SH-SY5Y (cell line): ENCODE measurements around the gene CFAP299.

ENCODE experiments used
- GATA2 ChIP-seq: IDR thresholded peaks from 2 replicates; pipeline ENCODE4 v1.6.1; 2011; ENCODE audit warnings: mild to moderate bottlenecking, low read depth, low read length
- GATA3 ChIP-seq: IDR thresholded peaks from 2 replicates; pipeline ENCODE4 v1.6.1; 2011; ENCODE audit warnings: low read depth, mild to moderate bottlenecking, low read length, moderate library complexity

CFAP299 gene

DNA sequence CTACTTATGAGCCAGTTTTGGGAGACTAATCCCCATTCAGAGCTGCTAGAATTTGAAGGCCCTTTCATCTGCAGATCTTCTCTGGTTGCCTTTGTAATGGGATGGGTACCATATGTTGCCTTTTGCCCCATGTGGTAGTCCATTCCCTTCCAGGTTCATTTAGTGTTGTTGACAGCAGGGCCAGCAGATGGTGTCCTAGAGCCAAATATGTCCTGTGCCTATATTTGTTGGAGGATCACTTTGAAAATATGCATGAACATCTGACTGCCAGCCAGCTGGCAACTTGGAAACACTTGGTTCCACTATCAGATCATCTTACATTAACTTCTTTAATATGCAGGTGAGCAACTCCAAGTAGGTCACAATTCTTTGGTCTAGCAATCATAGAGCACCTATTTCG is 30.4 kb downstream of the CFAP299 start:
- TF ChIP-seq GATA3 (no peak), GATA2 (no peak)

DNA sequence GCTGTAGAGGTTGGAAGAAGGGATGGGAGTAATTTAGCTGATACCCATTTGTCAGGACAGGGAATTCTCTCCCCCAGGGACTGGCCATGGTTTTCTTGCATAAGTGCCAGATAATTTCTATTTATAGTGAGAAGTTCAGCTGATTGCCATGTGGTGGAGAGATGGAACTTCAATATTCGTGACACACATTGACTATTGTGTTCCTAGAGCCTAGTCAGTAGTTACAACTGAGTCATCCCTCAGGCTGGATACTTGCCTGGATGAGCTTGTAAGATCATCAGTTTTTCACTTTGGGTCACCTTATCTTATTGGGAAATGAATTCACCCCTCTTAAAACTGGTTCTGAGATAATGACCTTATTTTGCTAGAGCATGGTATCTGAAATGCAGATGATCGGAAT is 32.2 kb downstream of the CFAP299 start:
- TF ChIP-seq GATA2: no peak
- TF ChIP-seq GATA3: no peak

DNA sequence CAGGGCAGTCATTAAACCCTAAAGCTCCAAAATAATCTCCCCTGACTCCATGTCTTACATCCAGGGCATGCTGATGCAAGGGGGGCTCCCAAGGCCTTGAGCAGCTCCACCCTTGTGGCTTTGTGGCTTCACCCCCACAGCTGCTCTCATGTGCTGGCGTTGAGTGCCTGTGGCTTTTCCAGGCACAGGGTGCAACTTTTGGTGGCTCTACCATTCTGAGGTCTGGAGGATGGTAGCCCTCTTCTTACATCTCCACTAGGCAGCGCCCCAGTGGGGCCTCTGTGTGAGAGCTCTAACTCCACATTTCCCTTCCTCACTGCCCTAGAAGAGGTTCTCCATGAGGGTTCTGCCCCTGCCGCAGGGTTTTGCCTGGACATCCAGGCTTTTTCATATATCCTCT is 35.1 kb downstream of the CFAP299 start:
- TF ChIP-seq GATA2 (no peak), GATA3 (no peak)

DNA sequence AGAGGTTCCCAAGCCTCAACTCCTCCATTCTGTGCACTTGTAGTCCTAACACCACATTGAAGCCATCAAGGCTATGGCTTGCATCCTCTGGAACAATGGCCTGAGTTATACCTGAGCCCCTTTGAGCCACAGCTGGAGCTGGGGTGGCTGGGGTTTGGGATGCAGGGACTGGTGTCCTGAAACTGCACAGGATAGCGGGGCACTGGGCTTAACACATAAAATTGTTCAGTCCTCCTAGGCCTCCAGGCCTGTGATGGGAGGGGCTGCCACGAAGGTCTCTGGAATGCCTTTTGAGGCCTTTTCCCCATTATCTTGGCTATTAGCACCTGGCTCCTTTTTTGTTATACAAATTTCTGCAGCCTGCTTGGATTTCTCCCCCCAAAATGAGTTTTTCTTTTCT is 35.5 kb downstream of the CFAP299 start:
- TF ChIP-seq GATA3 (no peak), GATA2 (no peak)

DNA sequence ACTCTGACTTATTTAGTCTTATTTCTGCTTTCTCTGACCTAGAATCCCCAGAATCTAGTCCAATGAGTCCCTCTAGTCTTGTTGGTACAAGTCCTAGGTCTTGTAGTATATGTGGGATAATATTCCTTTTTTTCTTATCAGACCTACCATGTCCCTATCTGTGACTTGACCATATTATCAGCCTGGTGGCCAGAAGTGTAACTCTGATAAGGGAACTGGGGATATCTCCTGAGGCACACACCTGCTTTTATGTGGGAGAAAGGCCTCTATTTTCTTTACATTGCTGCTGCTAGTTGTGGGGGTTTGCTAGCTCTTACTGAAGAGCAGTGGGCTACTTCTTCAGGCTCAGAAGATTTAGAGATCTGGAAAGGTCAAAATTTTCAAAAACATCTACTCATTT is 38.6 kb downstream of the CFAP299 start:
- TF ChIP-seq GATA2: no peak
- no peak for TF ChIP-seq GATA3

DNA sequence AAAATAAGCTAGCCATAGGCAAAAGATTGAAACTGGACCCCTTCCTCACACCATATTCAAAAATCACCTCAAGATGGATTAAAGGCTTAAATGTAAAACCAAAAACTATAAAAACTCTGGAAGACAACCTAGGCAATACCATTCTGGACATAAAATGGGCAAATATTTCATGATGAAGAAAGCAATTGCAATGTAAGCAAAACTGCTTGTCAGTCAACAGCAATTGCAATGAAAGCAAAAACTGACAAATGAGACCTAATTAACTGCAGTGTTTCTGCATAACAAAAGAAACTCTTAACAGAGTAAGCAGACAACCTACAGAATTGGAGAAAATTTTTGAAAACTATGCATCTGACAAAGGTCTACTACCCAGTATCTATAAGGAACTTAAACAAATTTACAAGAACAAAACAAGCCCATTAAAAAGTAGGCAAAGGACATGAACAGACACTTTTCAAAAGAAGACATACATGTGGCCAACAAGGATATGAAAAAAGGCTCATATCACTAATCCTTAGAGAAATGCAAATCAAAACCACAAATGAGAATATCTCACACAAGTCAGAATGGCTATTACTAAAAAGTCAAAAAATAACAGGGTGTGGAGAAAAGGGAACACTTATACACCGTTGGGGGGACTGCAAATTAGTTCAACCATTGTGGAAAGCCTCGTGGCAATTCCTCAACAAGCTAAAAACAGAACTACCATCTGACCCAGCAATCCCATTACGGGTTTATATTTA is 46.7 kb downstream of the CFAP299 start:
- no peak for TF ChIP-seq GATA2
- TF ChIP-seq GATA3: no peak

- TF ChIP-seq GATA3: no peak
- TF ChIP-seq GATA2: no peak
These were observed 50.1 kb downstream of the CFAP299 start for GRCh38 chr4:80385397-80386280.

DNA sequence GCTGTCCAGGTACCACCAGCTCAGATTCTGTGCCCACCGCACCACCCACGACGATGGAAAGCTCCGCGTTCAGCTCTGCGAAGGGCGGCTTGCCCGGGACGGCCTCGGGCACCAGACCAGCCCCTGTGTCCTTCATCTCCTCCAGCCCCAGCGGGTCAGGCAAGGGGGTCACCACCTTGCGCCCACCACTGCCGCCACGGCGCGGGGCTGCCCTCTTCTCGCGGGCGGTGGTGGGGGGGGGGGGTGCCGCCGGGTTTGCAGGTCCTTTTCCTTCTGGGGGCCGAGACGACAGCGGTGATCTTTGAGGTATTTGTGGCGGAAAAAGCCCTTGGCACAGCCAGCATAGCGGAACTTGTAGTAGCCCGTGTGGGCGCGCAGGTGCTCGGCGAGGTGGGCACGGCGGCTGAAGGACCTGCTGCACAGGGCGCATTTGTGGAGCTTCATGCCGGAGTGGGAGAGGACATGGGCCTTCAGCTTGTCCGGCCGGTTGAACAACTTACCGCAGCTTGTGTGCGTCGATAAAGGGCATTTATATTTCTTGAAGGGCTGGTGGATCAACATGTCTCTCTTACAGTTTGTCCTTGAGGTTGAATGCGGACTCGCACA is 50.9 kb downstream of the CFAP299 start:
- no peak for TF ChIP-seq GATA2
- no peak for TF ChIP-seq GATA3

DNA sequence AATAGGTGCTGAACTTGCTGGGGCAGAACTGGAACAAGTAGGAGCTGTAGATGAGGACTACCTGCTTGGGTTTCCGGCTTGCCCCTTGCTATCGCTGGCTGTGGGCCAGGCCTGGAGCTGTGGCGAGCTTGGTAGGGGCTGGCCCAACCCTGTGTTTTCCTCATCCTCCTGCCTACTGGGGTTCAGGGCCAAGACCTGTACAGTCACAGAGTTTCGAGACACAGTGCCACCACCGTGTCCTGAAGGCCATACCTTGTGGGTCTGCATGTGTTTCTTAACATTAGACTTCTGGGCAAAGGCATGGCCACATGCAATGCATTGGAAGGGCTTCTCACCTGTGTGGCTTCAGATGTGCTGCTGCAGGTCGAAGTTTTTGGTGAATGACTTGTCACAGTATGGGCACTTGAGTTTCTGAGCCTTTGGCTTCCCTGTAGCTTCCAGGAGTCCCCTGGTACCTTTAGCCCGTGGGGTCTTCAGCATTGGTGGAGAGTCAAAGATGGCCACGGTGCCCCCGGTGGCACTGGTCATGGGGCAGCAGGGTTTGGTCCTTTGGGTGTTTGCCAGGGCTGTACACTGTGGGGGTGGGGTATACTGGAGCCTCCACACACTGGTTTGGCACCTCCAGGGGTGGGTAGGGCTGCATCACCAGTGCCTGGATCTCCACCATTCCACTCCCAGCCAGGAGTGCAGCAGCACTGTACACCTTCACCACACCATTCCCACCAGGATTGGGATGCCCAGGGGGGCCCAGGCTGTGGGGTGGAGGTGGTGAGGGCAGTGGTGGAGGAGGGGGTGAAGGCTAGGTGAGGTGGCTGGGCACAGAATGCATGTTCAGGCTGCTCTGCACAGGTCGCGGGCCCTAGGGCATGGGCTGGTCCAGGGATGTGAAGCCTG is 52.1 kb downstream of the CFAP299 start:
- no peak for TF ChIP-seq GATA3
- no peak for TF ChIP-seq GATA2

- no peak for TF ChIP-seq GATA3
- TF ChIP-seq GATA2: no peak
These were observed 52.7 kb downstream of the CFAP299 start for GRCh38 chr4:80388284-80388607.

GRCh38 chr4:80390178-80390577 is 54.6 kb downstream of the CFAP299 start:
- no peak for TF ChIP-seq GATA2
- no peak for TF ChIP-seq GATA3

DNA sequence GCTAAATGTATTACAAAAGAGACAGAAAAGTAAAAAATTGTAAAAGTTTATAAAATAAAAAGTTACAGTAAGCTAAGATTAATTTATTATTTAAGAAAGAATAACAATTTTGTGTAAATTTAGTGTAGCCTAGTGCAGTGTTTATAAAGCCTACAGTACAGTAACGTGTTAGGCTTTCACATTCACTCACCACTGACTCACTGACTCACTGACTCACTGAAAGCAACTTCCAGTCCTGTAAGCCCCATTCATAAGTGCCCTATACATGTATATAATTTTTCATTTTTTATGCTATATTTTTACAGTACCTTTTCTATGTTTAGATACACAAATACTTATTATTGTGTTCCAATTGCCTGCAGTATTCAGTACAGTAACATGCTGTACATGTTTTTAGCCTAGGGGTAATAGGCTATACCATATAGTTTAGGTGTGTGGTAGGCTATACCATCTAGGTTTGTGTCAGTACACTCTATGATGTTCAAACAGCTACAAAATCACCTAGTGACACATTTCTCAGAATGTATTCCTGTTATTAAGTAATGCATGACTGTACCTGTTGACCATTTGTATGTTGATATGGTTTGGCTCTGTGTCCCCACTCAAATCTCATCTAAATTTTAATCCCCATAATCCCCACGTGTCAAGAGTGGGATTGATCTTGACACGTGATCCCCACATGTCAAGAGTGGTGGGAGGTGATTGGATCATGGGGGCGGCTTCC is 57.9 kb downstream of the CFAP299 start:
- TF ChIP-seq GATA3 (no peak), GATA2 (no peak)

DNA sequence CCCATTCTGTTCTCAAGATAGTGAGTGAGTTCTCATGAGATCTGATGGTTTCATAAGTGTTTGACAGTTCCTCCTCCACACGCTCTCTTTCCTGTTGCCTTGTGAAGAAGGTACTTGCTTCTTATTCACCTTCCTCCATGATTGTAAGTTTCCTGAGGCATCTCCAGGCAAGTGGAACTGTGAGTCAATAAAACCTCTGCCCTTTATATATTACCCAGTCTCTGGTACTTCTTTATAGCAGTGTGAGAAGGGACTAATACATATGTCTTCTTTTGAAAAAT is 58.4 kb downstream of the CFAP299 start:
- TF ChIP-seq GATA2 (no peak), GATA3 (no peak)

DNA sequence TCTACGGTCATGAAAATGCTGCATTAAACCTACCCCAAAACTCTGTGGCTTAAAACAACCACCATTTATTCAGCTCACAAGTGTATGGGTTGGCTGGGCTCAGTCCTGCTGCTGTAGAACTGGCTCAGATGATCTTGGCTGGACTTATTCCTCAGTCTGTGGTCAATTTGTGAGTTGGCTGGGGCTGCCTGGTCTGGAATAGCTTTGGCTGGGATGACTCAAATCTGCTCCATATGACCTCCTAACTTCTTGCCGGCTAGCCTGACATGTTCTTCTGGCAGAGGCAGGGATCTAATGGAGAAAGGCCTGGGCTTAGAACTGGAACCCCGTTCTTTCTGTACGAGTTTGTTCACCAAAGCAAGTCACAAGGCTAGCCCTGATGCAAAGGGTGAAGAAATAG is 71.7 kb downstream of the CFAP299 start:
- TF ChIP-seq GATA3: no peak
- TF ChIP-seq GATA2: no peak
